ENCODE measurements around the gene CDK10.

Gene CDK10

GRCh38 chr16:89733322-89733721 lies 46.8 kb downstream of the CDK10 start:
- no peak for DNase-seq (ENCODE audit: low read depth, low spot score)

- no peak for DNase-seq (ENCODE audit: low read depth, low spot score)
Measured at GRCh38 chr16:89733792-89734191, 47.3 kb downstream of the CDK10 start.

GRCh38 chr16:89736554-89736953 lies 50.1 kb downstream of the CDK10 start:
- no peak for DNase-seq (ENCODE audit: low read depth, low spot score)

GRCh38 chr16:89737341-89738071 lies 51.0 kb downstream of the CDK10 start:
- DNase-seq (ENCODE audit: low read depth, low spot score): no peak

GRCh38 chr16:89738072-89738377 lies 51.5 kb downstream of the CDK10 start:
- no peak for DNase-seq (ENCODE audit: low read depth, low spot score)

GRCh38 chr16:89738538-89739317 lies 52.2 kb downstream of the CDK10 start:
- DNase-seq (ENCODE audit: low read depth, low spot score): no peak

GRCh38 chr16:89739383-89739782 lies 52.9 kb downstream of the CDK10 start:
- no peak for DNase-seq (ENCODE audit: low read depth, low spot score)

GRCh38 chr16:89741342-89742014 lies 55.0 kb downstream of the CDK10 start:
- no peak for DNase-seq (ENCODE audit: low read depth, low spot score)

- no peak for DNase-seq (ENCODE audit: low read depth, low spot score)
Measured at GRCh38 chr16:89742948-89743347, 56.5 kb downstream of the CDK10 start.

- no peak for DNase-seq (ENCODE audit: low read depth, low spot score)
Measured at GRCh38 chr16:89744813-89745212, 58.3 kb downstream of the CDK10 start.

Data from brain pericyte (primary cell).